HCT116 (cell line): ENCODE results near the gene TRMO. TPM values are rescaled to one million over a fixed set of nuclear protein-coding genes. Genes with fewer than 3 reads are reported as not detected.

Experiments
- ATAC-seq: fragments of 200-7000 bp; cut with Tn5 transposase; 2 replicates; pipeline ENCODE4 v1.9.1; 2020; ENCODE audit warnings: mild to moderate bottlenecking, moderate library complexity
- BruUV-seq: library from RNA; stranded (reverse); fragments of 400-500 nt; replicated peaks from 2 replicates; lab custom pipeline; 2021; lab: Mats Ljungman, UMichigan
- CTCF ChIA-PET: fragments of 300-600 bp; sonication (Branson Sonifier 250); formaldehyde crosslinking; loops from one replicate; lab custom pipeline; 2021; ENCODE audit warnings: antibody characterized with exemption; lab: Charles Lee
- POLR2A ChIA-PET: fragments of 300-600, 350-600 bp; sonication (Branson Sonifier 250); formaldehyde crosslinking; loops from one replicate; lab custom pipeline; 2021; ENCODE audit warnings: antibody characterized with exemption; lab: Charles Lee
- RAD21 ChIA-PET, 2 experiments: fragments of 300-600 bp; sonication (Branson Sonifier 250); formaldehyde crosslinking; loops; one replicate each; lab custom pipeline; 2023; ENCODE audit warnings: low total read pairs in 2 of 2; ENCODE audit not compliant: uncharacterized antibody in 2 of 2, unreplicated experiment in 2 of 2, low non-redundant PET in 1 of 2; lab: Charles Lee
- DNase-seq: peaks from one replicate; pipeline ENCODE4 v3.0.0-alpha.2; 2010; ENCODE audit warnings: low read depth, low spot score
- H2AFZ ChIP-seq: fragments of 200-600 bp; shearing (Covaris generic), sonication (generic); 2 replicates; pipeline ENCODE4 v1.6.1; 2017; ENCODE audit warnings: low read depth, mixed run types, mixed read lengths, antibody characterized with exemption, low read length; ENCODE audit not compliant: poor library complexity, severe bottlenecking
- H3K27ac ChIP-seq: 2 replicates; pipeline ENCODE4 v1.5.1; 2012; ENCODE audit warnings: low read depth, low read length
- H3K27me3 ChIP-seq: fragments of 200-600 bp; sonication (generic); 2 replicates; pipeline ENCODE4 v1.6.1; 2016; ENCODE audit warnings: mixed run types, low read length, mixed read lengths; ENCODE audit not compliant: insufficient read depth
- H3K36me3 ChIP-seq, 2 experiments: fragments of 200-500 bp in 1 of 2; fragments of 200-600 bp in 1 of 2; sonication (Bioruptor generic) in 1 of 2; sonication (generic) in 1 of 2; 2 replicates each; pipeline versions ENCODE4 v1.5.1 to v1.6.1; 2014 to 2016; ENCODE audit warnings: low read length in 2 of 2, inconsistent platforms in 1 of 2, mixed read lengths in 1 of 2, mixed run types in 1 of 2; ENCODE audit not compliant: insufficient read depth in 2 of 2, control insufficient read depth in 1 of 2
- H3K4me1 ChIP-seq, 2 experiments: fragments of 200-600 bp in 1 of 2; sonication (generic) in 1 of 2; 2 replicates each; pipeline versions ENCODE4 v1.5.1 to v1.6.1; 2012 to 2017; ENCODE audit warnings: low read length in 2 of 2, inconsistent platforms in 1 of 2, mild to moderate bottlenecking in 1 of 2, mixed read lengths in 1 of 2, mixed run types in 1 of 2, moderate library complexity in 1 of 2; ENCODE audit not compliant: insufficient read depth in 2 of 2, control insufficient read depth in 1 of 2
- H3K4me2 ChIP-seq: fragments of 200-600 bp; sonication (generic); 2 replicates; pipeline ENCODE4 v1.6.1; 2017; ENCODE audit warnings: mixed run types, low read length, mixed read lengths
- H3K4me3 ChIP-seq, 2 experiments: fragments of 200-600 bp in 1 of 2; sonication (generic) in 1 of 2; replicated peaks in 1 of 2; 2 replicates each; pipeline ENCODE4 v1.5.1; 2011 to 2016; ENCODE audit warnings: low read length in 2 of 2, control low read depth in 1 of 2, low read depth in 1 of 2, mild to moderate bottlenecking in 1 of 2, mixed read lengths in 1 of 2, mixed run types in 1 of 2
- H3K79me2 ChIP-seq: fragments of 200-600 bp; sonication (generic); 2 replicates; pipeline ENCODE4 v1.6.1; 2017; ENCODE audit warnings: mild to moderate bottlenecking, mixed run types, low read length, moderate library complexity, mixed read lengths; ENCODE audit not compliant: insufficient read depth
- H3K9ac ChIP-seq: fragments of 200-600 bp; sonication (generic); 2 replicates; pipeline ENCODE4 v1.6.1; 2016; ENCODE audit warnings: low read length, mixed read lengths
- H3K9me2 ChIP-seq: fragments of 200-600 bp; sonication (generic), shearing (Covaris generic); 2 replicates; pipeline ENCODE4 v1.6.1; 2017; ENCODE audit warnings: mixed run types, mild to moderate bottlenecking, moderate library complexity; ENCODE audit not compliant: insufficient read depth
- H3K9me3 ChIP-seq, 2 experiments: fragments of 200-500 bp in 1 of 2; fragments of 200-600 bp in 1 of 2; sonication (Bioruptor generic) in 1 of 2; sonication (generic) in 1 of 2; 2 replicates each; pipeline ENCODE4 v1.6.1; 2014 to 2017; ENCODE audit warnings: low read length in 2 of 2, mixed read lengths in 2 of 2, inconsistent platforms in 1 of 2, low read depth in 1 of 2, mild to moderate bottlenecking in 1 of 2, mixed run types in 1 of 2, moderate library complexity in 1 of 2; ENCODE audit not compliant: control insufficient read depth in 1 of 2, insufficient read depth in 1 of 2
- H4K20me1 ChIP-seq: fragments of 200-600 bp; sonication (generic), shearing (Covaris generic); 2 replicates; pipeline ENCODE4 v1.6.1; 2017; ENCODE audit warnings: mixed run types, mild to moderate bottlenecking, moderate library complexity; ENCODE audit not compliant: insufficient read depth
- ATF3 ChIP-seq: IDR thresholded peaks from 2 replicates; pipeline ENCODE4 v1.6.1; 2012
- EGR1 ChIP-seq: IDR thresholded peaks from 2 replicates; pipeline ENCODE4 v1.6.1; 2012; ENCODE audit warnings: low read depth
- EZH2 ChIP-seq: fragments of 200-600 bp; sonication (generic); IDR thresholded peaks from 2 replicates; pipeline ENCODE4 v1.6.1; 2017; ENCODE audit warnings: antibody characterized with exemption, mixed run types
- FOSL1 ChIP-seq: IDR thresholded peaks from 2 replicates; pipeline ENCODE4 v1.6.1; 2012; ENCODE audit warnings: low read depth
- JUND ChIP-seq: IDR thresholded peaks from 2 replicates; pipeline ENCODE4 v1.6.1; 2012
- MAX ChIP-seq: IDR thresholded peaks from 2 replicates; pipeline ENCODE4 v1.6.1; 2012
- POLR2AphosphoS5 ChIP-seq: IDR thresholded peaks from 2 replicates; pipeline ENCODE4 v1.6.1; 2011; ENCODE audit warnings: mild to moderate bottlenecking, low read depth, low read length, moderate library complexity
- RAD21 ChIP-seq: IDR thresholded peaks from 2 replicates; pipeline ENCODE4 v1.6.1; 2012; ENCODE audit warnings: low read depth, mild to moderate bottlenecking
- REST ChIP-seq: IDR thresholded peaks from 2 replicates; pipeline ENCODE4 v1.6.1; 2012; ENCODE audit warnings: low read depth
- TCF7L2 ChIP-seq: IDR thresholded peaks from 2 replicates; pipeline ENCODE4 v1.7.0; 2011; ENCODE audit warnings: borderline replicate concordance, inconsistent platforms; ENCODE audit not compliant: insufficient read depth, insufficient read length; ENCODE audit errors: extremely low read depth
- ZBTB33 ChIP-seq: IDR thresholded peaks from 2 replicates; pipeline ENCODE4 v1.6.1; 2011; ENCODE audit warnings: mild to moderate bottlenecking, low read length, moderate library complexity; ENCODE audit not compliant: insufficient replicate concordance; ENCODE audit errors: extremely low read depth
- ZFX ChIP-seq: fragments of 450-650 bp; IDR thresholded peaks from 2 replicates; pipeline ENCODE4 v1.6.1; 2017
- ZNF274 ChIP-seq: fragments of 200-500 bp; sonication (Bioruptor generic); IDR thresholded peaks from 2 replicates; pipeline ENCODE4 v1.6.1; 2014; ENCODE audit warnings: mild to moderate bottlenecking, low read depth, low read length, inconsistent platforms
- intact Hi-C: fragments of 100-400 bp; cut with micrococcal nuclease; formaldehyde crosslinking; loops from 2 replicates; pipeline ENCODE4 v1.10.0; 2022
- total RNA-seq: library from RNA; stranded (reverse); gene quantifications from one replicate; pipeline ENCODE4 v1.2.1, GENCODE V29; 2021; ENCODE audit not compliant: unreplicated experiment

Gene TRMO
- total RNA-seq, 1 experiment from 2014 or later = 10.2 TPM

DNA sequence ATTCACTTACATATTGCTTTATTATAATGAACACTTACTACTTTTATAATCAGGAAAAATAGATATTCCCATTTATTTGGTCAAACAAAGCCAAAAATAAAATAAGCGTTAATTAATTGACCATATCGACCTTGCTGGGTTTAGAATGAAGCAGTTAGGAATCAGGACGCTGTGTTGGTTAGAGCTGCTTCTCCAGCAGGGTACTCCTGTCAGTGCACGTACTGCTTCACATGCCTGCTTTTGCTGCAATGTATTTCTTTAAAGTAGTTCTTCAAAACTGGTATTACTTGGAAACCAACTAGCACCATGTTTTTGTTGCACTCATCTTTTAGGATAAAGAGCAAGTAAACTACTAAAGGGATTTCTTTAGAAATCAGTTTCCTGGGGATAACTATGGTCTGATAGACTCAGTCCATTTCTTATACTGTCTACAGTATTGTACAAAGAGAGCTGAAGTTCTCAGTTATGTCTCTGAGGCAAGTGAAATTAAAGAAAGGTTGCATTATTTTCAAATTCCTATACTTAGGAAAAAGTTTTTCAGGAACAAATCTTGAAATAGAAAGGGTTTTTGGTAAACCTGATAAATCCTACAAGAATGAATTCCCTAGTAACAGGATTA lies 6.8 kb upstream of the TRMO start:
- no peak overlapping the region for H3K9ac ChIP-seq
- H3K4me2 ChIP-seq = no peak overlapping the region
- peaks cover 15% of the 10 kb centered on the region; the same call in 1 of the 2 replicates for H3K27me3 ChIP-seq
- intact Hi-C loops = no loop called here
- peaks cover 0 to 1% of the 10 kb centered on the region in 2 experiments; a peak in 1 of 4 replicates for H3K4me1 ChIP-seq
- RAD21 ChIA-PET = no interaction called here
- BruUV-seq = no TSS peak
- ATAC-seq = no peak
- no peak overlapping the region for H2AFZ ChIP-seq
- no peaks in the 10 kb centered on the region for H3K9me3 ChIP-seq
- CTCF ChIA-PET = interaction anchor here (0.9 kb wide), 1 partner anchor 106 kb away, joined by 3 read pairs; no protein-coding TSS in a partner anchor
- no peak for DNase-seq
- H3K27ac ChIP-seq = no peak overlapping the region
- no peak overlapping the region for H3K4me3 ChIP-seq
- H3K36me3 ChIP-seq = no peaks in the 10 kb centered on the region
- no peaks in the 10 kb centered on the region for H4K20me1 ChIP-seq
- POLR2A ChIA-PET = no interaction called here
- no peaks in the 10 kb centered on the region for H3K9me2 ChIP-seq
- no peak for TF ChIP-seq ZFX
- no peak for TF ChIP-seq POLR2AphosphoS5
- no peak for TF ChIP-seq EGR1
- TF ChIP-seq FOSL1 = no peak
- TF ChIP-seq EZH2 = no peak
- TF ChIP-seq ZNF274 = no peak
- TF ChIP-seq MAX = no peak
- TF ChIP-seq ZBTB33 = no peak
- no peak for TF ChIP-seq JUND
- TF ChIP-seq RAD21 = no peak
- no peak for TF ChIP-seq ATF3
- no peak for TF ChIP-seq REST
- no peak for TF ChIP-seq TCF7L2
- no peaks in the 10 kb centered on the region for H3K79me2 ChIP-seq
